ENCODE measurements around the gene UGT1A1. TPM values are rescaled to one million over a fixed set of nuclear protein-coding genes. Genes with fewer than 3 reads are reported as not detected.

Gene UGT1A1
- total and polyA plus RNA-seq, 2 of the 13 experiments (the other 11 are each of a cell fraction or from before 2014, with no cell fraction given) = 0.69 to 0.75 TPM

GRCh38 chr2:233760043-233760442 is at the start of gene UGT1A1 (continued):
- TF ChIP-seq ZNF687 (CRISPR knock-in tag; IDR thresholded peaks at IDR 0.05) (peak; percentile 27; the same call in 1 of the 2 replicates), USF2 (IDR thresholded peaks at IDR 0.05; ENCODE audit: low read depth, low read length) (peak; percentile 81), USF2 (CRISPR knock-in tag; IDR thresholded peaks at IDR 0.05; ENCODE audit: borderline replicate concordance) (peak; percentile 70; the same call in 1 of the 2 replicates), ZNF564 (CRISPR knock-in tag; IDR thresholded peaks at IDR 0.05) (peak; percentile 44; the same call in 1 of the 2 replicates), HMGA1 (CRISPR knock-in tag; conservative IDR thresholded peaks at IDR 0.05) (no peak), GATAD2A (CRISPR knock-in tag; IDR thresholded peaks at IDR 0.05) (0 out of 2 replicates have a peak, but pooled peaks have one; percentile 22), NCOR1 (IDR thresholded peaks at IDR 0.05; ENCODE audit: borderline replicate concordance, low read length) (peak; percentile 25; the same call in 1 of the 2 replicates), ZBTB20 (CRISPR knock-in tag; IDR thresholded peaks at IDR 0.05; ENCODE audit: borderline replicate concordance, low read depth) (peak; percentile 34; the same call in 1 of the 2 replicates), MEF2D (CRISPR knock-in tag; IDR thresholded peaks at IDR 0.05) (0 out of 2 replicates have a peak, but pooled peaks have one; percentile 21)
